GM12891 (cell line): ENCODE results near the gene PPA2.

Experiments
- PAX5 ChIP-seq: IDR thresholded peaks from 2 replicates; pipeline ENCODE4 v1.6.1; 2011; ENCODE audit warnings: low read length, moderate library complexity, mild to moderate bottlenecking; ENCODE audit not compliant: insufficient read depth, severe bottlenecking
- POLR2A ChIP-seq: IDR thresholded peaks from 2 replicates; pipeline ENCODE4 v1.6.1; 2011; ENCODE audit warnings: low read depth, low read length, control low read depth
- POLR2AphosphoS5 ChIP-seq: IDR thresholded peaks from 2 replicates; pipeline ENCODE4 v1.6.1; 2011; ENCODE audit warnings: low read depth, low read length, control low read depth
- POU2F2 ChIP-seq: IDR thresholded peaks from 2 replicates; pipeline ENCODE4 v1.6.1; 2011; ENCODE audit warnings: low read depth, mild to moderate bottlenecking, control low read depth, low read length, moderate library complexity
- SPI1 ChIP-seq: IDR thresholded peaks from 2 replicates; pipeline ENCODE4 v1.6.1; 2011; ENCODE audit warnings: low read depth, low read length, control low read depth
- TAF1 ChIP-seq: IDR thresholded peaks from 2 replicates; pipeline ENCODE4 v1.6.1; 2011; ENCODE audit warnings: low read depth, low read length, control low read depth

- TF ChIP-seq POLR2A (no peak), POU2F2 (no peak), POLR2AphosphoS5 (no peak), TAF1 (no peak), PAX5 (no peak), SPI1 (no peak)
These were observed 81.0 kb downstream of the PPA2 start for GRCh38 chr4:105392858-105393257.
